GM12801 (cell line): ENCODE results near the gene NUP88.

Experiments used
- CTCF ChIP-seq: IDR thresholded peaks from one replicate; pipeline ENCODE4 v1.5.1; 2011; ENCODE audit warnings: control low read depth; ENCODE audit not compliant: insufficient read length; ENCODE audit errors: extremely low read depth

Gene NUP88

GRCh38 chr17:5419356-5419958 is at the start of gene NUP88:
Gene NUP88 (minus strand): TSS chr17:5419662. CDS start chr17:5419650, 12 bp downstream.
- no peak for TF ChIP-seq CTCF

- TF ChIP-seq CTCF: no peak
Measured at GRCh38 chr17:5468075-5468473, 48.6 kb upstream of the NUP88 start.

DNA sequence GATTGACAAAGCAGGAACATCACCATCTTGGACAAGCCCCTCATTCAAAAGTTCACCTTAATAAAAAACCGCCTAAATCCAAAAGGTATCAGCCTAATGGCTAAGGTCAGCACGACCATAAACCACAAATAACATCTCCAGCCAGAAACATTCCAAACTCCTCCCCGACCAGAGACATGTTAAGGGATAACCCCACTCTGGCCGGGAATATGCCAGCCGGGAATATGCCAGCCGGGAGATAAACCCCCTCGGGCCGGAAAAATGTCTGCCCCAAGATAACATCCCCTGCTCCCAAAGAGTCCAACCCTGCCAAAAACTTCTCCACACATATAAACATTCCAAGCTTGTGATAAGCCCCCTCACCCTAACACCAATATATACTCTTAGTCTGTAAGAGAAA is 48.0 kb upstream of the NUP88 start:
- TF ChIP-seq CTCF: no peak

DNA sequence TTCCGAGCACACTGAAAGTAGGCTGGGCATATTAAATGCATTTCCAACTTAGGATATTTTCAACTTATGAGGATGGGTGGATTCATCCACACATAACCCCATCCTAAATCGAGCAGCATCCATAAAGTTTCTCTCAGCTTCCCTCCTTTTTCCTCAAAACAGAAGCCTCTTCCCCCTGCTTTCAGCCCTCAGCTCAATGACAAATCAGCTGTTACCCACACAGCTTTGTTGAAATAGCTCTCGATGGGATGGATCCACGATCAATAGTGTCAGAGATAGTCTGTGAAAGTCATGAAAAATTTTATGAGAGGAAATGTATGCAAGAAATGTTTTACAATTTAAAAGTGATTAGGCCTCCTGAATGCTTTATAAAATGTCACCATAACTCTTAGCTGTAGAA is 46.8 kb upstream of the NUP88 start:
- no peak for TF ChIP-seq CTCF

DNA sequence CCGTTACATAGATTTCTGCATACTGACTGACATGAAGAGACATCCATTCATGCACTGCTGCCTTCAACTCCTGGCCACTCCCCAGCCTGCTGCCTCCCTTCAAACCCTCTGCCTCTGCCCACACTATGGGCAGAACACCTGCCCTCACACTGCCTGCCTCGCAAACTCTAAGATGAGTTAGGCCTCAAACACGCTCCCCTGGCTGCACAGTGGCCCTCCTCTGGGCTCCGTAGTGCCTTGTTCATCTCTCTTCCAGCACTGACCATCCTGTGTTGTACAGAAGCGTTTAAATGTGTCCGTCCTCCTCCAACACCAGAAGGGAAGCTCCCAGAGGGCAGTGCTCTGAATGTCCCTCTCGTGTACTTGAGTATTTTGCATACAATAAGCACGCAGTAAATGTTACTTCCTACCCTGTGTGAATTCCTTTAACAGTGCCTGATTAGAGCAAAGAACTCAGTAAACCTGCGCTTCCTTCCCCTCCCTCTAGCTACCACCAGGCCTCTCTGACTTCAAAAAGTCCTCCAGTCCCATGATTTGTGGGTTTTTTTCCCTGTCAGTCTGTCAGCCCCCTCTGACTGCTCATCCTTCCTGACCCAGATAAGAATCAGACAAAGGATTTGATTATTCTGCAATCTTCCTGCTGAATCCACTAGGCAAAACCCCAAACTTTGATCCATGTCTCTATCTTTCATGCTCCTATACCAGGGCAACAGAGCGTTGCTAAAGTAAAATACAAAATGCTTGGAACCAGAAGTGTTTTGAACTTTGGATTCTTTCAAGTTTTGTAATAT is 45.5 kb upstream of the NUP88 start:
- no peak for TF ChIP-seq CTCF

DNA sequence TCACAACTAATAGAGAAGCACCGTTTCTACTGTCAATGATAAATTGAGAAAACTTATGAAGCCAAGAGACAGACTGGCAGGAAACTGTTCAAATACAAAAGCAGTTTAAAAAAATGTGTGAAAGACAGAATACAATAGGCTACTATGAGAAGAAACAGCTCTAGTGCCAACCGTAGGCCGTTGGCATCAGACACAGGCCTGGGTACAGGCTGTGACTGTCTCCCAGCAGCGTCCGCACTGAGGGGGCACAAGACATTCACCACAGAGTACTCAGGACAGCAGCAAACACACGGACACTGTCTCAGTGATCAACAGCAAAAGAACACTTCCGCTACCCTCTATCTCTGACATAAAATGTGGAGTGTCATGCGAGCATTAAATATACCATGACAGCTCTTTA is 27.3 kb upstream of the NUP88 start:
- no peak for TF ChIP-seq CTCF

GRCh38 chr17:5444209-5444608 is 24.7 kb upstream of the NUP88 start:
- TF ChIP-seq CTCF: no peak
